KMS-11 (cell line): ENCODE measurements around the gene RNF220.

Experiments
- H2AFZ ChIP-seq: fragments of 200-600 bp; sonication (generic); 2 replicates; pipeline ENCODE4 v1.6.1; 2016; ENCODE audit warnings: antibody characterized with exemption, mixed run types, low read depth
- H3K27ac ChIP-seq: fragments of 200-600 bp; sonication (generic); 2 replicates; pipeline ENCODE4 v1.6.1; 2016; ENCODE audit warnings: mild to moderate bottlenecking, mixed run types
- H3K27me3 ChIP-seq: fragments of 200-600 bp; sonication (generic); 2 replicates; pipeline ENCODE4 v1.6.1; 2017; ENCODE audit warnings: mild to moderate bottlenecking, low read depth, mixed run types, moderate library complexity; ENCODE audit not compliant: insufficient read depth
- H3K36me3 ChIP-seq: fragments of 200-600 bp; sonication (generic); 2 replicates; pipeline ENCODE4 v1.6.1; 2017; ENCODE audit warnings: mild to moderate bottlenecking, mixed run types; ENCODE audit not compliant: insufficient read depth
- H3K4me1 ChIP-seq: fragments of 200-600 bp; sonication (generic); 2 replicates; pipeline ENCODE4 v1.6.1; 2016; ENCODE audit warnings: mild to moderate bottlenecking, low read depth, mixed run types; ENCODE audit not compliant: poor library complexity, severe bottlenecking
- H3K4me2 ChIP-seq: fragments of 200-600 bp; sonication (generic); 2 replicates; pipeline ENCODE4 v1.7.0; 2016; ENCODE audit warnings: mild to moderate bottlenecking, mixed run types
- H3K4me3 ChIP-seq: fragments of 200-600 bp; sonication (generic); IDR thresholded peaks from 2 replicates; pipeline ENCODE4 v1.6.1; 2017; ENCODE audit warnings: low read depth, low read length, mixed read lengths; ENCODE audit not compliant: insufficient read depth
- H3K79me2 ChIP-seq: fragments of 200-600 bp; sonication (generic); 2 replicates; pipeline ENCODE4 v1.6.1; 2016; ENCODE audit warnings: low read depth, mixed run types; ENCODE audit not compliant: insufficient read depth
- H3K9ac ChIP-seq: fragments of 200-600 bp; sonication (generic); 2 replicates; pipeline ENCODE4 v1.6.1; 2016; ENCODE audit warnings: mild to moderate bottlenecking, mixed run types
- H4K20me1 ChIP-seq: fragments of 200-600 bp; sonication (generic); 2 replicates; pipeline ENCODE4 v1.6.1; 2016; ENCODE audit warnings: mild to moderate bottlenecking, mixed run types; ENCODE audit not compliant: insufficient read depth
- TF ChIP-seq, protein P1 (sequence below): fragments of 200-600 bp; sonication (generic); conservative IDR thresholded peaks from 2 replicates; pipeline ENCODE4 v1.6.1; 2017; ENCODE audit warnings: low read depth, mild to moderate bottlenecking, antibody characterized with exemption, low read length, moderate library complexity, mixed read lengths

Gene RNF220

GRCh38 chr1:44631647-44632539 is 226.8 kb downstream of the RNF220 start:
- Histone ChIP-seq H3K9ac (peak overlapping the region; percentile 98), H3K4me2 (peak overlapping the region; percentile 93), H3K36me3 (no peaks in the 10 kb centered on the region), H4K20me1 (no peaks in the 10 kb centered on the region), H3K4me1 (peaks cover 10% of the 10 kb centered on the region), H2AFZ (peak overlapping the region; percentile 88), H3K27me3 (no peaks in the 10 kb centered on the region), H3K79me2 (no peaks in the 10 kb centered on the region; the same call in 1 of the 2 replicates), H3K4me3 (peak overlapping the region; percentile 86), H3K27ac (peak overlapping the region; percentile 99)
- TF ChIP-seq, protein P1, sequence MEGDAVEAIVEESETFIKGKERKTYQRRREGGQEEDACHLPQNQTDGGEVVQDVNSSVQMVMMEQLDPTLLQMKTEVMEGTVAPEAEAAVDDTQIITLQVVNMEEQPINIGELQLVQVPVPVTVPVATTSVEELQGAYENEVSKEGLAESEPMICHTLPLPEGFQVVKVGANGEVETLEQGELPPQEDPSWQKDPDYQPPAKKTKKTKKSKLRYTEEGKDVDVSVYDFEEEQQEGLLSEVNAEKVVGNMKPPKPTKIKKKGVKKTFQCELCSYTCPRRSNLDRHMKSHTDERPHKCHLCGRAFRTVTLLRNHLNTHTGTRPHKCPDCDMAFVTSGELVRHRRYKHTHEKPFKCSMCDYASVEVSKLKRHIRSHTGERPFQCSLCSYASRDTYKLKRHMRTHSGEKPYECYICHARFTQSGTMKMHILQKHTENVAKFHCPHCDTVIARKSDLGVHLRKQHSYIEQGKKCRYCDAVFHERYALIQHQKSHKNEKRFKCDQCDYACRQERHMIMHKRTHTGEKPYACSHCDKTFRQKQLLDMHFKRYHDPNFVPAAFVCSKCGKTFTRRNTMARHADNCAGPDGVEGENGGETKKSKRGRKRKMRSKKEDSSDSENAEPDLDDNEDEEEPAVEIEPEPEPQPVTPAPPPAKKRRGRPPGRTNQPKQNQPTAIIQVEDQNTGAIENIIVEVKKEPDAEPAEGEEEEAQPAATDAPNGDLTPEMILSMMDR: no peak

DNA sequence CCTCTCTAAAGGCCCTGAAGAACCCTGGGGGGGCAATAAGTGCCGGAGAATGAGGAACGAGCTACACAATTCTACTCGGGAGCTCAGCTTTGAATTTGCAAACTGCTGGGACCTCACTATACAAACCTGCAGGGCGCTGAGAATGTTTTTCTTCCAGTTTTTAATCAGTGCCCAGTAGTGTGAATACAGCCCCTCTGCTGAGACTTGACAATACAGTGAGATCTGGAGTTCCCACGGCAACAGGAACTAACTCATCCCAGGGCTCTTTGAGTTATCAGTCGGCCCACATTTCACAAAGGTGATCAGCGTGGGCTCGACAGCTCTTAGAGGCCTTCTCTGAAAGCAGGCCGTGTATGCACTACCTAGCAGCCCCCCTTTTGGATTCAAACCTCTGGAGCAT is 227.5 kb downstream of the RNF220 start:
- Histone ChIP-seq H2AFZ (peak overlapping the region; percentile 47; the same call in 1 of the 2 replicates), H3K27ac (peak overlapping the region; percentile 99), H3K9ac (peak overlapping the region; percentile 98), H3K79me2 (no peaks in the 10 kb centered on the region; the same call in 1 of the 2 replicates), H3K4me2 (peak overlapping the region; percentile 93), H3K4me1 (peaks cover 10% of the 10 kb centered on the region), H3K36me3 (no peaks in the 10 kb centered on the region), H3K27me3 (no peaks in the 10 kb centered on the region), H3K4me3 (peak overlapping the region; percentile 86), H4K20me1 (no peaks in the 10 kb centered on the region)
- TF ChIP-seq, protein P1: no peak

- H3K36me3 ChIP-seq: no peaks in the 10 kb centered on the region
- H2AFZ ChIP-seq: no peak overlapping the region
- H3K27ac ChIP-seq: no peak overlapping the region
- H3K4me1 ChIP-seq: peaks cover 10% of the 10 kb centered on the region
- no peaks in the 10 kb centered on the region for H3K27me3 ChIP-seq
- H3K79me2 ChIP-seq: no peaks in the 10 kb centered on the region; the same call in 1 of the 2 replicates
- H3K9ac ChIP-seq: no peak overlapping the region
- H3K4me3 ChIP-seq: no peak overlapping the region
- no peak overlapping the region for H3K4me2 ChIP-seq
- TF ChIP-seq, protein P1: no peak
- no peaks in the 10 kb centered on the region for H4K20me1 ChIP-seq
Observed at GRCh38 chr1:44634606-44635189, 229.6 kb downstream of the RNF220 start.

DNA sequence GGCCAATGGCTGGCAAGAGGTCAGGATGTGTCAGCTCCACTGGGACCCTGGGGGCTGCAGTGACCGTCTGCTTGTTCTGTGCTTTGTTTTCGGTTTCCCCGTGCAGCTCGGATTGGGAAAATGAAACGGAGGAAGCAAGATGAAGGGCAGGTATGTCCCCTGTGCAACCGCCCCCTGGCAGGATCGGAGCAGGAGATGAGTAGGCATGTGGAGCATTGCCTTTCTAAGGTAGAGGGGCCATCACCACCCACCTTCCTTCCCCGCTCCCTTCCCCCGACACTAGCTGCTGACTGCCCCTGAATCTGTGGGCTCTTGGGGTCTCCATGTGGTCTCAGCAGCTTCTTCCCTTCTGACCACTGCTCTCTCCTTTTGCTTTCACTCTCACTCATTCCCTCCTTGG is 230.4 kb downstream of the RNF220 start:
- no peaks in the 10 kb centered on the region for H3K36me3 ChIP-seq
- H3K27me3 ChIP-seq: no peaks in the 10 kb centered on the region
- no peak overlapping the region for H3K4me2 ChIP-seq
- H3K79me2 ChIP-seq: no peaks in the 10 kb centered on the region; the same call in 1 of the 2 replicates
- H3K9ac ChIP-seq: no peak overlapping the region
- no peak overlapping the region for H3K4me3 ChIP-seq
- H3K4me1 ChIP-seq: peaks cover 10% of the 10 kb centered on the region
- H3K27ac ChIP-seq: no peak overlapping the region
- no peaks in the 10 kb centered on the region for H4K20me1 ChIP-seq
- H2AFZ ChIP-seq: no peak overlapping the region
- TF ChIP-seq, protein P1: no peak
